PFSK-1 (cell line): ENCODE measurements around the gene CFAP20.

Experiments
- FOXP2 ChIP-seq: optimal IDR thresholded peaks from 2 replicates; pipeline ENCODE3; 2011; ENCODE audit warnings: borderline replicate concordance, control low read depth, inconsistent platforms; ENCODE audit not compliant: insufficient read depth; ENCODE audit errors: extremely low read length, extremely low read depth
- POLR2AphosphoS5 ChIP-seq: IDR thresholded peaks from 2 replicates; pipeline ENCODE4 v1.6.1; 2012; ENCODE audit warnings: low read depth, mild to moderate bottlenecking, control low read depth, low read length, moderate library complexity
- SIN3A ChIP-seq: IDR thresholded peaks from 2 replicates; pipeline ENCODE4 v1.6.1; 2012; ENCODE audit warnings: mild to moderate bottlenecking, low read length, moderate library complexity, borderline replicate concordance; ENCODE audit not compliant: insufficient read depth
- TAF1 ChIP-seq: IDR thresholded peaks from 2 replicates; pipeline ENCODE4 v1.6.1; 2012; ENCODE audit warnings: low read length, control low read depth, borderline replicate concordance; ENCODE audit not compliant: insufficient read depth
- TF ChIP-seq, protein P1 (sequence below), 2 experiments: IDR thresholded peaks; 2 replicates each; pipeline versions ENCODE4 v1.6.1 to v1.8.0; 2011 to 2012; ENCODE audit warnings: low read depth in 2 of 2, low read length in 2 of 2, control low read depth in 1 of 2, inconsistent platforms in 1 of 2, mild to moderate bottlenecking in 1 of 2, moderate library complexity in 1 of 2; ENCODE audit not compliant: insufficient read depth in 1 of 2

Gene CFAP20

DNA sequence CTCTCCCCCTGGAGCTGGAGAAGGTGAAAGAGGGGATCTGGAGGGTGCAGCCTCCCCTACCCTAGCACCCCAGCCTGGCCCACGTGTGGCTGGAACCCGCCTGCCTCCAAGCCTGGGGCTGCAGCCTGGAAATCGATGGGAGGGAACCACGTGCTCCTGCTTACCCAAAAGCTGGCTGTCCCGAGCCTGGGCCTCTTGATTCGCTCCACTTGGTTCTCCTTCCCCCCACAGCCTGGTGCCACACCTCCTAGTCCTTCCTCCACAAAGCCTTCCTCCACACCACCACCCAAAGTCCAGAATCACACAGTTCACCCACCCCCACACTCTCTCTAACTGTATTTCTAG lies 29.3 kb downstream of the CFAP20 start:
- TF ChIP-seq SIN3A = no peak
- no peak for TF ChIP-seq FOXP2
- TF ChIP-seq, protein P1, sequence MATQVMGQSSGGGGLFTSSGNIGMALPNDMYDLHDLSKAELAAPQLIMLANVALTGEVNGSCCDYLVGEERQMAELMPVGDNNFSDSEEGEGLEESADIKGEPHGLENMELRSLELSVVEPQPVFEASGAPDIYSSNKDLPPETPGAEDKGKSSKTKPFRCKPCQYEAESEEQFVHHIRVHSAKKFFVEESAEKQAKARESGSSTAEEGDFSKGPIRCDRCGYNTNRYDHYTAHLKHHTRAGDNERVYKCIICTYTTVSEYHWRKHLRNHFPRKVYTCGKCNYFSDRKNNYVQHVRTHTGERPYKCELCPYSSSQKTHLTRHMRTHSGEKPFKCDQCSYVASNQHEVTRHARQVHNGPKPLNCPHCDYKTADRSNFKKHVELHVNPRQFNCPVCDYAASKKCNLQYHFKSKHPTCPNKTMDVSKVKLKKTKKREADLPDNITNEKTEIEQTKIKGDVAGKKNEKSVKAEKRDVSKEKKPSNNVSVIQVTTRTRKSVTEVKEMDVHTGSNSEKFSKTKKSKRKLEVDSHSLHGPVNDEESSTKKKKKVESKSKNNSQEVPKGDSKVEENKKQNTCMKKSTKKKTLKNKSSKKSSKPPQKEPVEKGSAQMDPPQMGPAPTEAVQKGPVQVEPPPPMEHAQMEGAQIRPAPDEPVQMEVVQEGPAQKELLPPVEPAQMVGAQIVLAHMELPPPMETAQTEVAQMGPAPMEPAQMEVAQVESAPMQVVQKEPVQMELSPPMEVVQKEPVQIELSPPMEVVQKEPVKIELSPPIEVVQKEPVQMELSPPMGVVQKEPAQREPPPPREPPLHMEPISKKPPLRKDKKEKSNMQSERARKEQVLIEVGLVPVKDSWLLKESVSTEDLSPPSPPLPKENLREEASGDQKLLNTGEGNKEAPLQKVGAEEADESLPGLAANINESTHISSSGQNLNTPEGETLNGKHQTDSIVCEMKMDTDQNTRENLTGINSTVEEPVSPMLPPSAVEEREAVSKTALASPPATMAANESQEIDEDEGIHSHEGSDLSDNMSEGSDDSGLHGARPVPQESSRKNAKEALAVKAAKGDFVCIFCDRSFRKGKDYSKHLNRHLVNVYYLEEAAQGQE (IDR thresholded peaks at IDR 0.05; ENCODE audit: insufficient read depth in 1 of 2, low read depth in 2 of 2, low read length in 2 of 2) = no peak
- TF ChIP-seq TAF1 = no peak
- TF ChIP-seq POLR2AphosphoS5 = no peak

- TF ChIP-seq FOXP2 = no peak
- TF ChIP-seq, protein P1 (IDR thresholded peaks at IDR 0.05; ENCODE audit: insufficient read depth in 1 of 2, low read depth in 2 of 2, low read length in 2 of 2) = no peak
Observed at GRCh38 chr16:58099097-58099955, 29.9 kb downstream of the CFAP20 start.

GRCh38 chr16:58098207-58099096 lies 30.7 kb downstream of the CFAP20 start:
- TF ChIP-seq, protein P1 (IDR thresholded peaks at IDR 0.05; ENCODE audit: insufficient read depth in 1 of 2, low read depth in 2 of 2, low read length in 2 of 2) = no peak
- no peak for TF ChIP-seq POLR2AphosphoS5
- TF ChIP-seq FOXP2 = no peak
- no peak for TF ChIP-seq TAF1
- TF ChIP-seq SIN3A = no peak

DNA sequence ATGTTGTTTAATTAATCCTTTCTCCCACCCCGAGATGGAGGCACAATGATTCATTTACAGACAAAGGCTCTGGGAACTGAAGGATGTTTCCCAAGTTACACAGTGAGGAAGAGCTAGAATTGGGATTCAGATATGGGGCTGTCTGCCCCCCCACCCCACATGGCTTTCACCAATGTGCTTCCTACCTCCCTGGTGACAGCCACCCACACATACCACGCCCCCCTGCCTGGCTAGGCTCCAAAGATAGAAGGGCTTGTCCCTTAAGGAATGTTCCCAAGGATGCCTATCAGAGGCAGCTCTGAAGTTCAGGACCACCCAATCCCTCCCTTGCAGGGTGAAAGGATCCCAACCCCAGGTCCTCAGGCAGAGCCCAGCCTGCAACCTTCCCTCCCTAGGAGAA lies 32.9 kb downstream of the CFAP20 start:
- TF ChIP-seq TAF1 = no peak
- no peak for TF ChIP-seq SIN3A
- no peak for TF ChIP-seq FOXP2
- no peak for TF ChIP-seq POLR2AphosphoS5
- TF ChIP-seq, protein P1 (IDR thresholded peaks at IDR 0.05; ENCODE audit: insufficient read depth in 1 of 2, low read depth in 2 of 2, low read length in 2 of 2) = no peak
